ENCODE measurements around the gene VPS26B.
"Not testable (repeated sequence)": the region's sequence is repeated elsewhere in the genome, so short reads cannot be mapped to it uniquely, and the experiment has no call there.

Gene VPS26B

GRCh38 chr11:134223836-134224709 lies at the start of gene VPS26B, which contains the start of gene NCAPD3:
Gene VPS26B (plus strand): TSS chr11:134224671. CDS start chr11:134225123, 452 bp downstream.
Gene NCAPD3 (minus strand): TSS chr11:134223967. CDS start chr11:134223926, 41 bp downstream.
- DNase-seq (ENCODE audit: low read depth) = peak; percentile 71

DNA sequence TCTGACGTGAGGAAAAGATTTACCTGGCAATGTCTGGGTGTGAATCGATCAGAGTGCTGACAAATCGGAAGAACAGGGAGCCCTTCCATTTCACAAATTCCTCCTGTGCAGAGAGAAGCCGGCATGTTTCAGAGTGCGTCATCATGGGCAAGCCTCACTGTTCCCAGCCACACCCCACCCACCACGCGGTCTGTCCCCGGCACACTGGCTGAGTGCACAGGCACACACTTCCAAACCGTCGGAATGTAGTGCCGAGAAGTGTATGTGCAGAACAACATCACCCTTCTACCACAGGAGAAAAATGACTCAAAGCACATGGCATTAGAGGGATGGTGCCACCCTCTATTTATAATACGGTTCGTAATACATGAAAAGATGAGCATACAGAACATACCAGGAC lies 48.2 kb upstream of the VPS26B start:
- no peak for DNase-seq (ENCODE audit: low read depth)

GRCh38 chr11:134178032-134178674 lies 46.3 kb upstream of the VPS26B start:
- no peak for DNase-seq (ENCODE audit: low read depth)

GRCh38 chr11:134181707-134182106 lies 42.8 kb upstream of the VPS26B start:
- no peak for DNase-seq (ENCODE audit: low read depth)

DNA sequence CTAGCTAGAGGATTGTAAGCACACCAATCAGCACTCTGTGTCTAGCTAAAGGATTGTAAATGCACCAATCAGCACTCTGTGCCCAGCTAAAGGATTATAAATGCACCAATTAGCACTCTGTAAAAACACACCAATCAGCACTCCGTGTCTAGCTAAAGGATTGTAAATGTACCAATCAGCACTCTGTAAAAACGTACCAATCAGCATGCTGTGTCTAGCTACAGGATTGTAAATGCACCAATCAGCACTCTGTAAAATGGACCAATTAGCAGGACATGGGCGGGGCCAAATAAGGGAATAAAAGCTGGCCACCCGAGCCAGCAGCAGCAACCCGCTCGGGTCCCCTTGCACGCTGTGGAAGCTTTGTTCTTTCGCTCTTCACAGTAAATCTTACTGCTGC lies 36.4 kb upstream of the VPS26B start:
- not testable (repeated sequence) for DNase-seq (ENCODE audit: low read depth)

GRCh38 chr11:134196756-134197155 lies 27.7 kb upstream of the VPS26B start:
- no peak for DNase-seq (ENCODE audit: low read depth)

GRCh38 chr11:134199531-134199930 lies 24.9 kb upstream of the VPS26B start:
- no peak for DNase-seq (ENCODE audit: low read depth)

- DNase-seq (ENCODE audit: low read depth) = no peak
These were observed 23.8 kb upstream of the VPS26B start for GRCh38 chr11:134200688-134201087.

DNA sequence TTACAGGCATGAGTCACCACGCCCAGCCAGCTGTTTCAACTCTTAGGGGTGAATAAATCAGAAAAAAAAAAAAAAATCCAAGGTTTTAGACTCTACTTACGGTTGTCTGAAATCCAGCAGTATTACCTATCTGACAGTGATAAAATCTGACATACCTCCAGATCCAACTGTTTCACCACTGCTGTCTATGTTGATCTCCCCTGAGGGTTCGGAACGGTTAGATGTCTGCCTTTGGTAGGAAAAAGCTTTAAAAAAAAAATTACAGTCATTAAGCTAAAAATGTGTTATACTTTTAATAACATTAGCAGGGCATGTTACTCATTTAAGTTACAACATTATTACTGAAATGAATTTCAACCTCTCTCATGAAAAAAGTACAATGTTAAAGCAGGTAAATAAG lies 21.8 kb upstream of the VPS26B start:
- no peak for DNase-seq (ENCODE audit: low read depth)

DNA sequence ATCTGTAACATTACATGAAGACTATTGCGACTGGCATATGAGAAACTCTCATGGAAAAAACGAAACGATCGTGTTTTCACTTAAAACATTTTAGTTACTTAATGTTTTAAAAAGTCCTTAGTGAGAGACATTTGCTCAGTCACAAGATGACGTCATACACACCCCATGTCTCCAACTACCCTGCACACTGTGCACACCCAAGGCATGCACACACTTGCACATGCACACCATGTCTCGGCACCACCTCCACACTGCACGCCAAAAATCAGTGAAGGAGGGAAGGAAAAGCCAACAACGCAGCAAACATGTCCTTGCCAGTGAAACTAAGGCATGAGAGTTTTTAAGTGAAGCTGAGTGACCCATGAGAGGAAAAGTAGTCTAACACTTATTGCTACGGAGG lies 18.7 kb upstream of the VPS26B start:
- DNase-seq (ENCODE audit: low read depth) = no peak

DNA sequence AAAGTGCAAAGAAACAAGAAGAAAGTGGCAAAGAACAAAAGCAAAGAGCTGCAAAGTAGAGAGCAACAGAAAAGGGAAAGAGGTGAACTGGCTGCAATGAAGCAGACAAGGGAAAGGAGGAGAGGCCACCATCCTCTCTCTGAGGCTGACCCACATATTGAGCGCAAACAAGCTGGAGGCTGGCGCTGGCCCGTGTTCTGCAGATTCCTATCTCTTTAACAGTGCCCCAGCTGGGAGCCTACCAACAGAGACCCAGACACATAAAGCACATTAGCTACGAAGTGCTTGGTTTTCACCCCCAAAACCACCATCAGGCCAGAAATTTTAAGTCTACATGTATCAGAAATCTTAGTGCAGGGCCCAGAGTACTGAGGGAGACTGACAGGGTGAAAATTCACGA lies 18.3 kb upstream of the VPS26B start:
- DNase-seq (ENCODE audit: low read depth) = no peak

DNA sequence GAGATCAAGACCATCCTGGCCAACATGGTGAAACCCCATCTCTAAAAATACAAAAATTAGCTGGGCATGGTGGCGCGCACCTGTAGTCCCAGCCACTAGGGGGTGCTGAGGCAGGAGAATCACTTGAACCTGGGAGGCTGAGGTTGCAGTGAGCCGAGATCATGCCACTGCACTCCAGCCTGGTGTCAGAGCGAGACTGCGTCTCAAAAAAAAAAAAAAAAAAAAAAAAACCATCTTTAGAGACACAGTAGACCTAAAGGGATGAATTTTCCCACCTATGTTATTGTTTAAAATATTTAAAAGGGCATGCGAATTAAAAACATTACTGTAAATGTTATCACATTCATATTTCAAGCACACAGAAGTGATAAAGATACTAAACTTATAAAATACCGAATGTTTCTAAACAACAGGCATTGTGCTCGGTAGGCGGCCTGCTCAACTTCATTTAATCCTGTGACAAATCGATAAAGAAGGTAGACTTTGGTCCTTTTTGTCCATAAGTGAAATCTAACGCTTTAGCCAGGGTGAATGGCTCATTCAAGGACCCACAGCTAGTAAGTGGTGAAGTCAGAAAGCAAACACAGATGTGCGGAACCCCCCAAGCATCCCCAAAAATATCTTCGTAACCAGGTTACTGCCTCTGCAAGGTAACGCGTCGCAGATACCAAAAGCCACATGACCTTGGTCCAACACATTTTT lies 16.8 kb upstream of the VPS26B start:
- DNase-seq (ENCODE audit: low read depth) = no peak

- DNase-seq (ENCODE audit: low read depth) = no peak
These were observed 8.6 kb upstream of the VPS26B start for GRCh38 chr11:134215836-134216235.

DNA sequence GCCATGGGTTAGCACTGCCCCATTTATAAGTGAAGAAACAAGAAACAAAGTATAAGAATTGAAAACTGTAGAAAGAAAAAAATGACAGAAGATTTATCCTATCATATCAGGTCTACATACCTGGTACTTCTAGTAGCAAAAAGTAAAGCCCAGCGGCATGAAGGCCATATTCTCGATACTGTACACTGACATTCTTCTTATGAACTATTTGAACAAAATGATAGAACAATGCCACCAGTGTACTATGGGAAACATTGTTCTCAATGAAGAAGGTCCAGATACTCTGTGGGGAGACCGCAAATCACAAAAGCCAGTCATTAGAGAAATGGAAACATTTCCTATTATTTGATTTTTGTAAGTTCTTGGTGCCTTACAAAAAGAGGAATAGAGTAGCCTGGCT lies 7.7 kb upstream of the VPS26B start:
- DNase-seq (ENCODE audit: low read depth) = no peak

GRCh38 chr11:134223121-134223520 lies 1.4 kb upstream of the VPS26B start:
- DNase-seq (ENCODE audit: low read depth) = no peak

- DNase-seq (ENCODE audit: low read depth) = no peak
These were observed 516 bp downstream of the VPS26B start for GRCh38 chr11:134224710-134225664.

- DNase-seq (ENCODE audit: low read depth) = no peak
These were observed 2.4 kb downstream of the VPS26B start for GRCh38 chr11:134226806-134227325.

DNA sequence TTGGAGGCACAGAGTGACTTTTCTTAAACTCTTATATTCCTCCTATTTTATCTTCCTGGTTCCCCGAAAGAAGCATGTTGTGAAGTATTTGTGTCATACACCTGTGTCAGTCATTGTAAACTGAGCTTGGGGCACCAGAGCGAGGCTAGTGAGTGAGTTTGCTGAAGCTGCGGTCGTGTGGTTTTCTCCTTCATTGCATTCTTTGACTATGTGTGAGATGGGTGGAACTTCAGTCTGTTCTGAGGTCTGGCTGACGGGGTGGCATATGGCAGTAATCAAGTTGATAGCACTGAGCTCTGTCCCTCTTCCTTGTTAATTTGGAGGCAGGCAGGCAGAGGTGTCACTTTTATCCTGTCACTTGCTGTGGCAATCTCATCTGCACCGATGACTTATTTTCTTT lies 4.2 kb downstream of the VPS26B start:
- DNase-seq (ENCODE audit: low read depth) = no peak

DNA sequence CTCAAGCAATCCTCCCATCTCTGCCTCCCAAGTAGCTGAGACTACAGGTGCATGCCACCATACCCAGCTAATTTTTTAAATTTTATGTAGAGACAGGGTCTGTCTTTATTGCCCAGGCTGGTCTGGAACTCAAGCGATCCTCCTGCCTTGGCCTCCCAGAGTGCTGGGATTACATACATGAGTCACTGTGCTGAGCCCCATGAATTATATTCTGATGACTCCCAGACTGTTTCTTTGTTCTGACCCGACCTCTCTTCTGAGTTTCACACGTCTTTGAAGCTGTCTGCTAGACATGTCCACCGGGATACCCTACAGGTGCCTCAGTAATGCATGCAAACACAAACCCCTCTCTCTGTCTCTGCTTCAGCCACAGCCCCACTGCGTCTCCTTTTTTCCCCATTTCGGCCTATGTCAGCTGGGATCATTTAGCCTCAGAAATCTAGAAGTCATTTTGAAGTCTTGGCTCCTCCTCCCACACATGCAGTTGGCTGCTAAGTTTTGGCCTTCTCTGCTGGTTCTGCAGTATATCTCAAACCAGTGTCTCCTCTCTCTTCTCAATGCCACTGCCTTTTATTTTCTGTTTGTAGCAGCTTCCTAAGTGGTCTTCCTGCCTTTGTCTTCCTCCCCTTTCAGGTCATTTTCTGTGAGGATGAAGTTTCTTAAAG lies 4.8 kb downstream of the VPS26B start:
- DNase-seq (ENCODE audit: low read depth) = no peak

- DNase-seq (ENCODE audit: low read depth) = no peak
These were observed 5.9 kb downstream of the VPS26B start for GRCh38 chr11:134230339-134230738.
